GM19455 (cell line): Measurements from ENCODE around the gene KIF1B.
"Not testable (repeated sequence)": the region's sequence is repeated elsewhere in the genome, so short reads cannot be mapped to it uniquely, and the experiment has no call there.

ENCODE experiments used
- ATAC-seq: cut with Tn5 transposase; IDR thresholded peaks from one replicate; pipeline ENCODE4 v1.9.1; 2021; ENCODE audit not compliant: unreplicated experiment

KIF1B gene

GRCh38 chr1:10380594-10381275 is 170.4 kb downstream of the KIF1B start:
- ATAC-seq = no peak

DNA sequence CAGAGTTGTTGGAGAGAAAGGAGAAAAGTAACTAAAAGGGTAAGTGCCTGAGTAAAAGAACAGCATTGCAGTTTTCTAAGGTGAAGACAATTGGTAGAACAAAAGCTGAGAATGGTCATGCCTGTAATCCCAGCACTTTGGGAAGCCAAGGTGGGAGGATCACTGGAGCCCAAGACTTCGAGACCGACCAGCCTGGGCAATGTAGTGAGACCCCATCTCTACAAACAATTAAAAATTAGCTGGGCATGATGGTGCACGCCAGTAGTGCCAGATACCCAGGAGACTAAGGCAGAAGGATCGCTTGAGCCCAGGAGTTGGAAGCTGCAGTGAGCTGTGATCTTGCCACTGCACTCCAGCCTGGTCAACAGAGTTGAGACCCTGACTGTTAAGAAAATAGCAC is 173.3 kb downstream of the KIF1B start:
- ATAC-seq = no peak

GRCh38 chr1:10384219-10384618 is 173.8 kb downstream of the KIF1B start:
- no peak for ATAC-seq

GRCh38 chr1:10386761-10387676 is 176.6 kb downstream of the KIF1B start:
- ATAC-seq = no peak

DNA sequence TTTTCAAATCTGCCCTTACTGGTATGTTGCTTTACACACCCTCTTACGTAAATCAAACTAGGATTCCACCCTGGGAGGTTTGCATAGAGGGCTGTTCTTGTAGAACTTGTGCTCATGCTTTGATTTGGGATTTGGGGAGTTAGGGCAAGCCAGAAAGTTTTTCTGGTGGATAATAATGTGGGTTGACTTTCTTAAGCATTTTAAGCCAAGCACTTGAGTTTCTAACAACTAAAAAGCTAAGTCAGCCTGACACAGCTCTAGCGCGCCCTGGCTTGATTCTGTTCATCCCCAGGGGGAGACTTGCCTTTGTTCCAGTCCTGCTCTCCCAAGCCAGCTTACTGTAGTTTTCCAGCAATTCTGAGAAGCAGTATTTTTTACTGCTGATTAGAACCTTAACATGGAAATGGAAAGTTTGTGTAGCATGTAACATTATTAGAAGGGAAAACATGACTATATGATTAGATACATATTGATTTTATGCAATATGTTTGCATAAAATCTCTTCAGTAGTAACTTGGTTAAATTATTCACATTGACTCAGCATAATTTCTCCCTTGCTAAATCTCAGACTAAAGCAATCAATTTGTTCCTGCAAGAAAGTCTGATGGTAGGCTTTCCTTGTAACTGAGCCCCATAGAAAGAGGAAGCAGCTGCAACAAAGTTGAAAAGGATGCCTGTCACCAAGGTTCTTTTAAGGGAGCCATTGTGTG is 177.5 kb downstream of the KIF1B start:
- no peak for ATAC-seq

DNA sequence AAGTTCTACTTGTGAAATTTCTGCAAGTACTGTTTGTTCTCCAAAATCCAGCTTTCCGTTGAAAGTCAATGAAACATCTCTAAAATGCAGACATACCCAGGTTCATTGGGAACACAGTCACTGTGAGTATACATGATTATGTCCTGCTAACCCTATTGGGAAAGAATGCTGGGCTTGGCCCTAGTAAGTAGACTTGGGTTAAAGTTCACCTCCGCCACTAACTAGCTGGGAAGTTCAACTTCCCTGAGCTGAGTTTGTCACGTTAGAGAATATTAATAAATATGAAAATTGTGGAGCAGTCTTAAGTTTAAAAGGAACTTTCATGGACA is 178.0 kb downstream of the KIF1B start:
- no peak for ATAC-seq

- no peak for ATAC-seq
Observed at GRCh38 chr1:10389271-10389973, 179.1 kb downstream of the KIF1B start.

- ATAC-seq = no peak
Observed at GRCh38 chr1:10396870-10397269, 186.5 kb downstream of the KIF1B start.

DNA sequence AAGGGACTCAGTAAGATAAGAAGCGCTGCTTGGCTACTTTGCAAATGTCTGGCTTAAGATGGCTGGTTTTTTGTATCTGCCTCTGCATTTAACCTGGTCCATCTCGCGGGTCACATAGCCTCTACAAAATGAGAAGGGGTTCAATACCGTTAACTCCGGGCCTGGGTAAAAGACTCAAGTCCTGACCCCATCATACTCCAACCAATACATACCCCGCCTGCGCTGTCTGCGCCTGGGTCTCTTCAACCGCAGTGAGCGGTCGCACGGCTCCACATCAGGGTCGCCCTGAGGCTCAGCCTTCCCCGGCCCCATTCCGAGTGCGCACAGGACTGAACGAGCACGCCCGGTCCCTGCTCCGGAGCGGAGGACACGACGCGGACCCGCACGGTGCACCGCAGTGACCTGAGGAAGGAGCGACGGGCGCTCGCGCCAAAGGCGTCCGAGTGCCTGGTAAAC is 187.9 kb downstream of the KIF1B start:
- no peak for ATAC-seq

DNA sequence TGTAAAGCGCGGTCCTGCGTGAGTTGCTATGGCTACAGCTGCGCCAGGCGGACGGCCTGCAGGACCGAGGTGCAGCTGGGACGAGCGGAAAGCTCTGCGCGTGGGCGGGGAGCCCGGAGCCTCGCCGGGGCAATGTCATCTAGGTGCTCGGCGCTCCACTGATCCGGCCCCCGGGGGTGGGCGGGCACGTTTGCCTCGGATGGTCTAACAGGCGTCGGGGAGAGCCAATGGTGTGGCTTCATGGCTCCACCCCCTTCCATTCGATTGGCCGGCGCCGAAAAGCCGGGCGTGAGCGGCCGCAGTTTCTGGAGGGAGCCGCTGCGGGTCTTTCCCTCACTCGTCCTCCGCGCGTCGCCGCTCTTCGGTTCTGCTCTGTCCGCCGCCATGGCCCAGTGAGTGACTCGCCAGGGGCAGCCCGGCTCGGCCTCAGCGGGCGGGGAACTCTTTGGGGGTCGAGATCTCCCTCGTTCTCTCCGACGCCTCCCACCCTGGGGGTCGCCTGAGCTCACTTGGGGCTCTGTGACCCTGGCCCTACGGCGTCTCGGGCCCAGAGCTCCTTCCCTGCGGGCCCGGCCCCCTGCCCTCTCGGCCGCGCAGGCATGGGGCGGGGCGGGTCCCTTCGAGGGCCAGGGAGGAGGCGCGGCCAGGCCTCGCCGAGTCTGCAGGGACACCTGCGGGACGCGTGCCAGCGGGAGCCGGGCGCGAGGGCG is 188.5 kb downstream of the KIF1B start, which contains the start of gene PGD:
TSS of gene PGD (plus strand) at position 331 of the 710 bp plus-strand sequence. CDS start at position 385, 54 bp downstream.
- peak; percentile 95 for ATAC-seq

DNA sequence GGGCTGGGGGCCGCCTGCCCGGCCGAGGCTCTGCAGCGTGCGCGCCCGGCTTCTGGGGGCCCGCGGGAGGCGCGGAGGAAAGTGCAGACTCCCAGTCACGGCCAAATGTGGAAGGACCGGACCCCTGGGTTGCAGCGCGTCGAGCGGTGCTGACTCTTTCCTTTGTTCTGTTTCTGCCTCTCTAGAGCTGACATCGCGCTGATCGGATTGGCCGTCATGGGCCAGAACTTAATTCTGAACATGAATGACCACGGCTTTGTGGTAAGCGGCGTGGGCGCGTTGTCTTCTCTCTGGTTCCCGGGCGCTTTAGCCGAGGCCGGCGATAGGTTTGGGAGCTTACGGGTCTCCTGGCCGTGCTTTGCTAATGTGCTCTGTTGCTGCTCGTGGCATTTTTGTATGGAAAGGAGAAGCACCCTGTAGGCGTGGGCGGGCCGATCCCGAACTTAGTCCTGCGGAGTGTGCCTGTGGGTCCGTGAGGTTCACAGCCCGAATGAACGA is 189.1 kb downstream of the KIF1B start:
- ATAC-seq = no peak

- ATAC-seq = no peak
Observed at GRCh38 chr1:10400013-10400412, 189.6 kb downstream of the KIF1B start.

DNA sequence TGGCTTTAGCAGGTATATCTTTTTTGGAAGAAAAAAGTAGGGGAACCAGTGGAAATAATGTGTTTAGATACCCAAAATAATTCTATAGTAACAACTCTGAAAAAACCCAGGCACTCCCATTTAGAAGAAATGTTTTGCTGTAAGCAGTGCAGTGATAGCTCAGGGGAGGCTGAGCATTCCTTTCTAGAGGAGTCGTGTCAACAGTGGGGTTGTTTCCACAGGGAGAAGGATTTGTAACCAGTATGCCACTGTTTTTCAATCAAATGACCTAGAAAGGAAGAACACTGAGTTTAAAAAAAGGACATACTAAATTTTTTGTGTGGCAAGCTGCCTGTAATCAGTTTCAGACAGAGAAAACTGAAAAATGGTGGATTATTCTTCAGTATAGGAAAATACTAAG is 190.9 kb downstream of the KIF1B start:
- no peak for ATAC-seq

DNA sequence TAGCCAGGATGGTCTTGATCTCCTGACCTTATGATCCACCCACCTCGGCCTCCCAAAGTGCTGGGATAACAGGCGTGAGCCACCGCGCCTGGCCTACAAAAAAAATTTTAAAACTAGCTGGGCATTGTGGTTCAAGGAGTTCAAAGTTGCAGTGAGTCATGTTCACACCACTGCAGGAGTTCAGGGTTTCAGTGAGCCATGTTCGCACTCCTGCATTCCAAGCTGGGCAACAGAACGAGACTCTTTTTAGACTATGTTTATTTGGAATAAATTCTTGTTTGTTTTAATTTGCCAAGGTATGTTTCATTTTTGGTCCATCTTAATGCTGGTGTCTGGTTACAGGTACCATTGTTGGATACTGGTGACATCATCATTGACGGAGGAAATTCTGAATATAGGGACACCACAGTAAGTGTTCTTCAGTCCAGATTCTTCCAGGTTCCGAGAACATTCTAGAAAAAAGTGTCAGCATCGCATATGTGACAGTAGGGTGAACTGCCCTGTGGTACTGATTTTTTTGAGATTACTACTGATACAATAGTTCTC is 192.4 kb downstream of the KIF1B start:
- no peak for ATAC-seq

- ATAC-seq = no peak
Observed at GRCh38 chr1:10407201-10407600, 196.8 kb downstream of the KIF1B start.

GRCh38 chr1:10415211-10415930 is 205.0 kb downstream of the KIF1B start:
- no peak for ATAC-seq

GRCh38 chr1:10415967-10416366 is 205.6 kb downstream of the KIF1B start:
- not testable (repeated sequence) for ATAC-seq

GRCh38 chr1:10418741-10419140 is 208.4 kb downstream of the KIF1B start:
- ATAC-seq = not testable (repeated sequence)

DNA sequence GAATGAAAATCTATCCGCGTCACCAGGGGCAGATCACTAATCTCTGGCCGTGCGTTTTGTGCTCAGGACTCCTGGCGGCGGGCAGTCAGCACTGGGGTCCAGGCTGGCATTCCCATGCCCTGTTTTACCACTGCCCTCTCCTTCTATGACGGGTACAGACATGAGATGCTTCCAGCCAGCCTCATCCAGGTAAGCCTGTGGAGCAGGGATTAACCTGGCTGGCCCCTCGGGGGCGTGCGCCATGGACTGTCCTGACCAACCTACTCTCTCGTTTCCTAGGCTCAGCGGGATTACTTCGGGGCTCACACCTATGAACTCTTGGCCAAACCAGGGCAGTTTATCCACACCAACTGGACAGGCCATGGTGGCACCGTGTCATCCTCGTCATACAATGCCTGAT is 209.0 kb downstream of the KIF1B start:
- ATAC-seq = no peak
